Measurements from ENCODE around the gene ZFAND6.
A peak's percentile ranks its signal among the peaks of the same experiment; 100 is the strongest.
"Not testable (repeated sequence)": the region's sequence is repeated elsewhere in the genome, so short reads cannot be mapped to it uniquely, and the experiment has no call there.

The ZFAND6 gene

DNA sequence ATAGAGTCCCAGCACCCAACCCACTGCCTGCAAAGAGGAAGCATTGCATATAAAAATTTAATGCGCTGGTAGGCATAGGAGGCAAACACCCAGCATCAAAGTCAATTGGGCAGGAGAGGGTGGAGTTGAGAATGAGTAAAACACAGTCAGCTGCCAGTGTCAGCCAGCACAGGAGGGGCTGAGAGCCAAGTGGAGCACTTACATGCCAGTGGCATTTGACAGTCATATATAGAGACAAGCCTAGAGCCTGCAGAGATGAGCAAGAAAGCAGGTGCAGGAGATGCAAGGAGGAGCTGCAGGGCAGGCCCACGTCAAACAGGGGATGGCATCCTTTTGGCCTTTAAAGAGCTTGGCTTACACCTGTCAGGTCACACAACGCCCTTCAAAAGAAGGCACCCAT is 27.6 kb upstream of the ZFAND6 start:
- DNase-seq (no peak), ATAC-seq (no peak)
- Mint-ChIP-seq H3K27me3 (no peaks in the 10 kb centered on the region), H3K4me1 (peaks cover 20% of the 10 kb centered on the region), H3K27ac (peak overlapping the region in 1 of 2 donors; percentile 62), H3K4me3 (no peak overlapping the region), H3K9me3 (peaks cover 0 to 5% of the 10 kb centered on the region in 2 donors)

DNA sequence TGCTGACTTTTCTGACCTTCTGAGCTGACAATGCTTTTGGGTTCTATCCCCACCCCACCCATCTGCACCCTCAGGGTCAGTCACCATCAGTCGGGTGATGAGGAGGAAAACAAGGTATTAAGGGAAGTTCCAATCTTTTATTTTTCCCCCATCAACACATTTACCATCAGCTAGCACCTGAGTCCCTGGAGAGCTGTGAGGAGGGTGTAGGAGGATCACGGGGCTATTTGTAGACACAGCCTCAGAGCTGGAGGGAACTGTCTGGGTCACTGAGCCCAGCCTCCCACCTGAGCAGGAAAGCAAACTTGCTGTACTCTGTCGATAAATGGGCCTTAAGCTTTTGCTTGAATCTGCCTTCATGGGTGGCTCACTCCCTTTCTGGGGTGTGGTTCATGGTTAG is 24.8 kb upstream of the ZFAND6 start:
- ATAC-seq (no peak), DNase-seq (no peak)
- Mint-ChIP-seq H3K4me3 (no peak overlapping the region), H3K27me3 (no peaks in the 10 kb centered on the region), H3K9me3 (peaks cover 0 to 5% of the 10 kb centered on the region in 2 donors), H3K4me1 (peaks cover 16% of the 10 kb centered on the region), H3K27ac (no peak overlapping the region)

DNA sequence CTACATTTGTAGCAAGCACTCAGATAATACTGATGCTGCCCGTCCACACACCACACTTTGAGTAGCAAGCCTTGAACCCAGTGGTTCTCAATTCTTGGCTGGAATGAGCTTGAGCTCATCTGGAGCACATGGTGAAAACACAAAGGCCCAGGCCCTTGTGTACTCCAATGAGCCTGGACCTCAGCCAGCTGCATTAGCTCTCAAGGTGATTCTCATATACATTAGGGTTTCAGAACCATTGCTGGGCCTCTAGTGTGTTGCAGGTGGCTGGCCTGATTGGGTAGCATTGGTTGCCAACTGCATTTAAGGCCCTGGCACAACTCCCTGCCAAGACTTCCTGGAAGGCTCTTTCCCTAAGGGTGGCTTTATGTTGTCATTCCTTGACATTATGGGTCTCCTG is 23.4 kb upstream of the ZFAND6 start:
- Mint-ChIP-seq H3K4me3 (no peak overlapping the region), H3K4me1 (peaks cover 16% of the 10 kb centered on the region), H3K27me3 (no peaks in the 10 kb centered on the region), H3K27ac (peak overlapping the region in 1 of 2 donors; percentile 70), H3K9me3 (no peaks in the 10 kb centered on the region)
- DNase-seq (no peak), ATAC-seq (no peak)

DNA sequence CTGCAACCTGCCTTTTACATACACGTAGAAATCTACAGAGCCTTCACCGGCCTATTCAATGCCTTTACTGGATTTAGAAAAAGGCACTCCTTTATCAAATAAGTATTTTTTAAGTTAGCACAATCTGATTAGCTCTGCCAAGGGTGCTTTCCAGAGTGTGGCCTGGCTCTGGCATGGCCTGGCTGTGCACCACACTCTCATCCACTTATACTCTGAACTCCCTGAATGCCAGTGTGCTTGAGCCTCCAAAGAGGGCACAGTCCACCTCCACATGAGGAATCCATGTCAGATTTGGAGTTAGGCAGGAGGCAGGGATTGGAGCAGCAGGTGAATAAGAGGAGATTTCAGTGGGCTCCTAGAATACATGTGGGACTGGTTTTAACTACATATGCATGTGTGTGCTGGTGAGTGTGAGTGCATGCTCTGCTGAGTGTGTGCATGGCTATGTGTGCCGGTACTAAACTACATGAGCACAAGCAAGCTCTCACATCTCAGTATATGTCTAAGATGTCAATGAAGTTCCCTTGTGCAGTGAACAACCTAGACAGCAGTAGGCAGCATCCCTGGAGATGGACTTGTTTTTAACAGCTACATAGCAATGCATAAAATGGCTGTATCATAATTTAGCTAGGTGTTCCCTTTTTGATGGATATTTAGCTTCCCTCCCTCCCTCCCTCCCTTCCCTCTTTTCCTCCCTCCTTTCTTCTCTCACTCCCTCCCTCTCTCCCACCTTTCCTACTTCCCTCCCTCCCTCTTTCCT is 17.8 kb upstream of the ZFAND6 start:
- Mint-ChIP-seq H3K27ac (no peak overlapping the region), H3K4me3 (no peak overlapping the region), H3K4me1 (no peaks in the 10 kb centered on the region), H3K9me3 (no peaks in the 10 kb centered on the region), H3K27me3 (no peaks in the 10 kb centered on the region)
- DNase-seq (no peak), ATAC-seq (no peak)

DNA sequence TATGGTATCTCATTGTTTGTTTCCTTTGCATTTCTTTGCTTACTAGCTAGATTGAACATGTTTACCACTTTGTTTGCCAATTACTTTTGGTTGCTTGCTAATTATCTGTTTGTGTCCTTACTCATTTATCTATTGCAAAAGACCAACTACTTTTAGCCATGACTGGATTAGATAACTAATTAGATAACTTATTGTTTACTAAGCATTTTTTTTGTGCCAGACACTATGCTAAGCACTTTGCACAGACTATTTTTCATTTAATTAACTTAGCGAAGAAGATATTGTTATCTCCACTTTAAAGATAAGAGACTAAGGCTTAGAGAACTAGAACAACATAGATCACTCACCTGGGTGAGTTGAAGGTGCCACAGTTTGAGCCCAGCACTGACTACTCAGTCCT is 16.9 kb upstream of the ZFAND6 start:
- Mint-ChIP-seq H3K27me3 (no peaks in the 10 kb centered on the region), H3K4me3 (no peak overlapping the region), H3K4me1 (no peaks in the 10 kb centered on the region)

DNA sequence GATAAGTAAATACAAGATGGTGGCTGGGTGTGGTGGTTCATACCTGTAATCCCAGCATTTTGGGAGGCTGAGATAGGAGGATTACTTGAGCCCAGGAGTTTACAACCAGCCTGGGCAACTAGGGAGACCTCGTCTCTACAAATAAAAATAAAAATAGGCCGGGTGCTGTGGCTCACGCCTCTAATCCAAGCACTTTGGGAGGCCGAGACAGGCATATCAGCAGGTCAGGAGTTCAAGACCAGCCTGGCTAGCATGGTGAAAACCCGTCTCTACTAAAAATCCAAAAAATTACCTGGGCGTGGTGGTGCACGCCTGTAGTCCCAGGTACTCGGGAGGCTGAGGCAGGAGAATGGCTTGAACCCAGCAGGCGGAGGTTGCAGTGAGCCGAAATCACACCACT is 14.3 kb upstream of the ZFAND6 start:
- not testable (repeated sequence) for ATAC-seq, H3K27me3 Mint-ChIP-seq, H3K27ac Mint-ChIP-seq, H3K4me3 Mint-ChIP-seq, H3K4me1 Mint-ChIP-seq, DNase-seq, H3K9me3 Mint-ChIP-seq

More for the DNA sequence above, 16.9 kb upstream of the ZFAND6 start:
- Mint-ChIP-seq H3K9me3 (no peaks in the 10 kb centered on the region), H3K27ac (no peak overlapping the region)
- no peak for ATAC-seq
- DNase-seq, result no peak

DNA sequence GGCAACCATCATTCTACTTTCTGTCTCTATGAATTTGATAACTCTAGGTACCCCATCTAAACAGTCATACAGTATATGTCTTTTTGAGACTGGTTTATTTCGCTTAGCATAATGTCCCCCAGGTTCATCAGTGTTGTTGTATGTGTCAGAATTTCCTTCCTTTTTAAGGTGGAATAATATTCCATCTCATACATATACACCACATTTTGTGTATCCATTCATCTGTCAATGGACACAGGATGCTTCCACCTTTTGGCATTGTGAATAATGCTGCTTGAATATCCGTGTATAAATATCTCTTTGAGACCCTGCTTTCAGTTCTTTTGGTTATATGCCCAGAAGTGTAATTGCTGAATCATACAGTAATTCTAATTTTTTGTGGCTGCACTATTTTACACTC is 10.4 kb upstream of the ZFAND6 start:
- Mint-ChIP-seq H3K9me3 (no peaks in the 10 kb centered on the region), H3K27ac (no peak overlapping the region), H3K4me1 (no peaks in the 10 kb centered on the region), H3K4me3 (no peak overlapping the region), H3K27me3 (no peaks in the 10 kb centered on the region)
- ATAC-seq, result no peak
- DNase-seq, result no peak

DNA sequence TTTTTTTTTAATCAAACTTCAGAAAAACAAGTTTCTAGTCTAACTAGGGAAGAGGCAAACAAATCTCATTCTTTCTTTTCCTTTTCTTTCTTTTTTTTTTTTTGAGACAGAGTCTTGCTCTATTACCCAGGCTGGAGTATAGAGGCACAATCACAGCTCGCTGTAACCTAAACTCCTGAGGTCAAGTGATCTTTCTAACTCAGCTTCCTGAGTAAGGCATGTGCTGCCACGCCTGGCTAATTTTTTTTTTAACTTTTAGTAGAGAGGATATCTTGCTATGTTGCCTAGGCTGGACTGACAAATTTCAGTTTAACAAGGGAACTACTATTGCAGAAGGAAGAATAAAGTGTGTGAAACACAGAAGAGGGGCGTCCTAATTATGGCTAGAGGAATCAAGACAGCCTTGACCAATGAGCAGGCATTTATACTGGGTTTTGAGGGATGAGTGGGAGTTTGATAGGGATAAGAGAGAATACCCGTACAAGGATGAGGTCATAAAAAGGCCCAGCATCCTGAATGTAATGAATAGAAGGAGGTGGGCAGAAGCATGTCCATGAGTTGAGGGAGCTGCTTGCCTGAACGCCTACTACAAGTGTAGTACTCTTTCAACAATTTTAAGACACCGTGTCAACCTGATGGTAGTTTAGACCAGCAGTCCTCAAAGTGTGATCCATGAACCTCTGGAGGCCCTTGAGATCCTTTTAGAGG is 6.7 kb upstream of the ZFAND6 start:
- H3K4me3 Mint-ChIP-seq, result no peak overlapping the region
- peaks cover 22% of the 10 kb centered on the region for H3K4me1 Mint-ChIP-seq

DNA sequence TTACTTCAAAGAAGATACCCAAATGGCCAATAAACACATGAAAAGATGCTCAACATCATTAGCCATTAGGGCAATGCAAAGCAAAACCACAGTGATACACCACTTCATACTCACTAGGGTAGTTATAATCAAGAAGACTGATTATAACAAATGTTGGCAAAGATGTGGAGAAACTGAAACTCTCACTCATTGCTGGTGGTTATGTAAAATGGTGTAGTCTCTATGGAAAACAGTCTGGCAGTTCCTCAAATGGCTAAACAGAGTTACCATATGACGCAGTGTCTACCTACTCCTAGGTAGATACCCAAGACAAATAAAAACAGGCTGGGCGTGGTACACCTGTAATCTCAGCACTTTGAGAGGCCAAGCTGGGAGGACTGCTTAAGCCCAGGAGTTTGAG is 3.5 kb upstream of the ZFAND6 start:
- DNase-seq (no peak), ATAC-seq (no peak)
- no peak overlapping the region for H3K4me3 Mint-ChIP-seq
- H3K9me3 Mint-ChIP-seq, result no peaks in the 10 kb centered on the region
- H3K27ac Mint-ChIP-seq, result no peak overlapping the region
- peaks cover 38% of the 10 kb centered on the region for H3K4me1 Mint-ChIP-seq
- H3K27me3 Mint-ChIP-seq, result peaks cover 6% of the 10 kb centered on the region

More for the DNA sequence above, 6.7 kb upstream of the ZFAND6 start:
- H3K27me3 Mint-ChIP-seq, result peaks cover 6% of the 10 kb centered on the region
- DNase-seq (no peak), ATAC-seq (no peak)
- H3K9me3 Mint-ChIP-seq, result no peaks in the 10 kb centered on the region
- H3K27ac Mint-ChIP-seq, result no peak overlapping the region

DNA sequence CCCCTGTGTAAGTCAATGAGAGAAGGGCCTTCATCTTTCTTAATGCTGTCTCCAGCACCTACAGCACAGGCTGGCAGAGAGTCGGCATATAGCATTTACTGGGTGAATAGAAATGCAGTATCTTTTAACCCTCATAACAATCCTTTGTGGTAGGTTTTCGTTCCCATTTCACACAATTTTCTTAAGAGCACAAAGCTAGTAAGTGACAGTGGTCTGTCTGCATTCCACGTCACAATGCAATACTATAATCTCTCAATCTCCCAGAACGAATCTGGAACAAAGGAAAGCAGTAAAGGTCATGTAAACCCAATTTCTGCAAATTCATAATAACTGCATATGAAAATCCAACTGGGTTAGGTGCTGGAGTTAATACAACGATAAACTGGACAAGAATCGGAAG is 1.4 kb upstream of the ZFAND6 start:
- H3K27ac Mint-ChIP-seq, result no peak overlapping the region
- DNase-seq, result no peak
- H3K27me3 Mint-ChIP-seq, result peaks cover 6% of the 10 kb centered on the region
- no peaks in the 10 kb centered on the region for H3K9me3 Mint-ChIP-seq
- peak overlapping the region in 1 of 2 donors; percentile 58 for H3K4me3 Mint-ChIP-seq
- no peak for ATAC-seq
- peaks cover 59% of the 10 kb centered on the region for H3K4me1 Mint-ChIP-seq

DNA sequence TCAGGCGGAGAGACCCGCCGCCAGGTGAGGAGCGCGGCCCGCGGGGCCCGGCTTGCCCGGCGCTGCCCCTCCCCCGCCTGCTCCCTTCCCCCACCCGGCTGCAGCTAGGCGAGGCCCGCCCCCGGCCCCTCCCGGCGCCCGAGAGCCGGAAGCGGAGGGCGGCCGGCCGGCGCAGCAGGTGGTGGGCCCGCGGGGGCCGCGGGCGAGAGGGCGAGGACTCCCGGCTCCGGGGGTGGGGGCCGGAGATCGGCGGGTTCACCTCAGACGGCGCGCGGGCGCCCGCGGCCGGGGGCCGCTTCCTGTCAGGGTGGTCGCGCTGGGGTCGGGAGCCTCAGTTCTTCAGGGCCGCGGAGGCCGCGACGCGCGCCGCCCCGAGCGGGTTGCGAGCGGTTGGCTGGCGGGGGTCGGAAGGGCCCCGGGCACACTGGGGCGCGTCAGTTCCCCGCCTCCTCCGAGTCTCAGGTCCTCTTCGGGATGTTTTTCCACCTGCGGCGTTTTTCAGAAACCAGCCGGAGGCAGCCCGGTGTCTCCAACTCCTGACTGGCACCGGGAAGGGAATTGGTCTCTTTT is 395 bp downstream of the ZFAND6 start:
- peaks cover 68% of the 10 kb centered on the region for H3K4me1 Mint-ChIP-seq
- no peaks in the 10 kb centered on the region for H3K9me3 Mint-ChIP-seq
- H3K27ac Mint-ChIP-seq, result peak overlapping the region; percentile 96 to 98
- H3K4me3 Mint-ChIP-seq, result peak overlapping the region; percentile 92
- peaks cover 6% of the 10 kb centered on the region for H3K27me3 Mint-ChIP-seq
- ATAC-seq (peak; percentile 82), DNase-seq (peak in 1 of 2 donors; percentile 67)

DNA sequence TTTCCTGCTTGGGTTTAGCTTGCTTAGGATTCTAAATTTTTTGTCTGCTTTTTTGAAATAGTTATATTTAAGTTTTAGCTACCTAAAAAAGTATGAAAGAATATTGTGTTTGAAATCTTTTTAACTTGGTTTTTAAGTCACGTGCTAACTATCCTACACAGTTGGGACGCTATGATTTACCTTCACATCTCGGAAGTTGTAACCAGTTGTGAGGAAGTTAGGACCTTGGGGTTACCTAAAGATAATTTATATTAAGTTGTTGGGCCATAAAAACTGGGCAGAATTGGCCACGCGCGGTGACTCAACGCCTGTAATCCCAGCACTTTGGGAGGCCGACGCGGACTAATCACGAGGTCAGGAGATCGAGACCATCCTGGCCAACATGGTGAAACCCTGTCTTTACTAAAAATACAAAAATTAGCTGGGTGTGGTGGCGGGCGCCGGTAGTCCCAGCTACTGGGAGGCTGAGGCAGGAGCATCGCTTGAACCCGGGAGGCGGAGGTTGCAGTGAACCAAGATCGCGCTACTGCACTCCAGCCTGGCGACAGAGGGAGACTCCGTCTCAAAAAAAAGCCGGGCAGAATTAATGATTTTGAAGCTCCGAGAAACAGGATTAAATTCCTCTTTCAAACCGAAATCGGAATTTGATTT is 1.0 kb downstream of the ZFAND6 start:
- Mint-ChIP-seq H3K27me3 (peaks cover 1% of the 10 kb centered on the region), H3K4me1 (peaks cover 71% of the 10 kb centered on the region), H3K9me3 (no peaks in the 10 kb centered on the region), H3K4me3 (peak overlapping the region; percentile 83 to 84), H3K27ac (peak overlapping the region; percentile 87 to 96)
- DNase-seq (peak; percentile 16 to 35), ATAC-seq (no peak)

DNA sequence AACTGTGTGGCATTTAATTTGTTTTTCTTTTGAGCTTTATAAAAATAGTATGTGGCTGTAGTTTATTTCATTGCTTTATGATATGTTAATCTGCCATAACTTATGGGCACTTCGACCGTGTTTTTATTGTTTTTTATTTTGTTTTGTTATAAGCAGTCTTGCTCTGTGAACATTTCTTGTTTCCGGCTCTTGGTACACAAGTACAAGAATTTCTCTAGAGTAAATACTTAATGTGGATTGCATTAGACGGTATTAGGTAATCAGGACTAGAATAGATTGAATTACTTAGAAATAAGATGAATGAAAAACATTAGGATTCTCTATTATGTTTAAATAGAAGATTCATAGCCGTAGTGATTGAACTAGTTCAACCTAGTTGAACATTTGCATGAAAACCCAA is 2.1 kb downstream of the ZFAND6 start:
- H3K27ac Mint-ChIP-seq, result no peak overlapping the region
- no peak for DNase-seq
- H3K4me1 Mint-ChIP-seq, result peaks cover 65% of the 10 kb centered on the region
- H3K9me3 Mint-ChIP-seq, result no peaks in the 10 kb centered on the region
- no peaks in the 10 kb centered on the region for H3K27me3 Mint-ChIP-seq
- peak overlapping the region; percentile 83 to 84 for H3K4me3 Mint-ChIP-seq
- ATAC-seq, result no peak

DNA sequence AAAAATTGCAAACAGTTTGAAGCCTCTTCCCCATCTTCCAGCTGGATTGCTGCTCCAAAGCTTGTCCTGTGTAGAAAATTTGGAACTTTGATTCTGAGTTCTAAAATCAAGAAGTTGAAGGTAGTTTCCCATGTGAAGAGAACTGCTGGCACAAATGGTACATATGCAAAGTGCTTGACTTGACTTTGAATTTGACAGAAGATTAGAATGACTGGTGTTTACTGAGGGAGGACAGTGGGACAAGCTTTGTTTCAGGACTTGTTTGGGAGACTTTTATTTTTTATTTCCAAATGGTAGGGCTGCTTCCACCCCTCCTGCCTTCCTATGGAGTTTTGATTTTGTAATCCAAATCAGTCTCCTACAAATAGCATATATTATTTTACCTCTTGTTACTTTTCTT is 7.4 kb downstream of the ZFAND6 start:
- H3K27ac Mint-ChIP-seq, result peak overlapping the region in 1 of 2 donors; percentile 27
- DNase-seq (no peak), ATAC-seq (no peak)
- no peaks in the 10 kb centered on the region for H3K27me3 Mint-ChIP-seq
- H3K4me1 Mint-ChIP-seq, result peaks cover 63% of the 10 kb centered on the region
- no peaks in the 10 kb centered on the region for H3K9me3 Mint-ChIP-seq
- no peak overlapping the region for H3K4me3 Mint-ChIP-seq

DNA sequence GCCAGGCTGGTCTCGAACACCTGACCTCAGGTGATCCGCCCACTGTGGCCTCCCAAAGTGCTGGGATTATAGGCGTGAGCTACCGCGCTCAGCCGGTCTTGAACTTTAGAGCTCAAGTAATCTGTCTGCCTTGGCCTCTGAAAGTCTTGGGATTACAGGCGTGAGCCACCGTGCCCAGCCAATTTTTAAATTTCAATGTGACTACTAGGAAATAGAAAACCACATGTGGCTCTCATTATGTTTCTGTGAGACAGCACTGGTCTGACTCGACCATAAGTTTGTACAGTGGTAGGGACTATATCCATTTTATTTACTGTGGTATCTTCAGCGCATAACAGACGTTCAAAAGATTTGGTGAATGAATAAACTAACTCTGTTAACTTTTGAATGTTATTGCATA is 9.1 kb downstream of the ZFAND6 start:
- H3K27ac Mint-ChIP-seq, result no peak overlapping the region
- no peak overlapping the region for H3K4me3 Mint-ChIP-seq
- H3K9me3 Mint-ChIP-seq, result no peaks in the 10 kb centered on the region
- DNase-seq (peak in 1 of 2 donors; percentile 29), ATAC-seq (peak; percentile 82)
- peaks cover 48% of the 10 kb centered on the region for H3K4me1 Mint-ChIP-seq
- H3K27me3 Mint-ChIP-seq, result no peaks in the 10 kb centered on the region

DNA sequence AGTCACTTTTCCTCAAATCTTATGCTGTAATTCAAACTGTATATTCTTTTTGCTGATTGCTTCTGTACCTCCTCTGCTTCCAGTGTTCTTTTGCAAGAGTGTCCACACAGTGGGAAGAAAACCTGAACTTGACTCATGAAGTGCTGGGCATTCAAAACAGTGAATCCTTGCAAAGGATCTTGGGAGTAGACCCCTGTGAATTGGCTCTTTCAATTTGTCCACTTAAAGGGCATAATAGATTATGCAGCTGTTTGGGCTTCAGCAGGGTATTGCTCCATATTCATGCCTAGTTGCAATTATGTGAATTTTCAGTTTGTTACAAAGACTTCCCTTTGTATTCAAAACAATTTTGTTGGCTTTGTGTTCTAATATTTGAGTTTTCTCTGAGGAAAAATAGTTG is 11.4 kb downstream of the ZFAND6 start:
- ATAC-seq, result no peak
- H3K27me3 Mint-ChIP-seq, result no peaks in the 10 kb centered on the region
- peak overlapping the region in 1 of 2 donors; percentile 72 for H3K27ac Mint-ChIP-seq
- DNase-seq, result no peak
- peaks cover 56% of the 10 kb centered on the region for H3K4me1 Mint-ChIP-seq
- no peak overlapping the region for H3K4me3 Mint-ChIP-seq
- no peaks in the 10 kb centered on the region for H3K9me3 Mint-ChIP-seq

Data from stimulated activated naive CD8-positive, alpha-beta T cell treated with anti-CD3 and anti-CD28 coated beads, Interleukin-15, amount 100 ng/mL, for 72 hours (primary cell).